Esophagus mucosa (tissue), 1 donor: Measurements from ENCODE around the gene FBXO41. TPM values are rescaled to one million over a fixed set of nuclear protein-coding genes. Genes with fewer than 3 reads are reported as not detected.

Source experiments
- ATAC-seq: fragments of 200-7000 bp; cut with Tn5 transposase; one replicate; pipeline ENCODE4 v1.9.1; 2020
- total RNA-seq: library from RNA; stranded (reverse); gene quantifications from one replicate; pipeline ENCODE4 v1.2.4, GENCODE V29; 2023
- donor health status: DM: yes; HTN: yes; CAD: no.

The FBXO41 gene
- total RNA-seq, 1 donor from 2014 or later: 0.92 TPM

DNA sequence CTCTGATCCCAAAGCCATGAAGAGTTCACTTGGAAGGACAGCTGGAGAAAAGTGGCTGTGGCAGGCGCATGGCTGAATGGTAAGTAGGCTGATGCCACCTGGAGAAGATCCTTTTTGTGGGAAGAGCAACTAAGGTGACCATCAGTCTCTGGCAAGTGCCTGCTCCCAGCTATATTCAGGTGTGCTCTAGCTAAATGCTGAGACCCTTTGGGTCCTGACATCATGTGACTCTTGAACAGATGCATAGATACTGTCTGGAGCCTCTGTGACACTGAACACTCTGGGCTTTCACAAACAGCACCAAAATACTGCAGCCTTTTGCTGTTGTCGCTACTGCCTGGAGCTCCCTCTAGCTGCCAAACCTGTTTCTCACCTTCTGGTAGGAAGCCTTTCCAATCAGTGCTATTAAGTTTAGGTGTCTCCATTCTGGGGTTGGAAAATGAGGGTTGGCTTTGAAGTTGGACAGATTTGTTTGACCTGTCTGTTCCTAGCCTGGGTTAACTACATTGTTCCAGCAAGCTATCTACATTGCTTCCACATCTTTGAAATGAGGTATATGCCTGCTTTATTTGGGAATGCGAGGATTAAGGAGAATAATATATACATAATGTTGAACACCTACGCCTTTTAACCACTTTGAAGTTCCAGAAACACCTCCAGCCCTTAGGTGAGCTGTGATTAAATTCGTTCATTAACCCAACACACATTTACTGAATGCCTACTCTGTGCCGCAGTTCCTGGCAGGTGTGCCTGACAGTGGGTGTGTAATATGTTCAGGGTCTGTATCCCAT is 6.0 kb upstream of the FBXO41 start:
- ATAC-seq: peak; percentile 30

DNA sequence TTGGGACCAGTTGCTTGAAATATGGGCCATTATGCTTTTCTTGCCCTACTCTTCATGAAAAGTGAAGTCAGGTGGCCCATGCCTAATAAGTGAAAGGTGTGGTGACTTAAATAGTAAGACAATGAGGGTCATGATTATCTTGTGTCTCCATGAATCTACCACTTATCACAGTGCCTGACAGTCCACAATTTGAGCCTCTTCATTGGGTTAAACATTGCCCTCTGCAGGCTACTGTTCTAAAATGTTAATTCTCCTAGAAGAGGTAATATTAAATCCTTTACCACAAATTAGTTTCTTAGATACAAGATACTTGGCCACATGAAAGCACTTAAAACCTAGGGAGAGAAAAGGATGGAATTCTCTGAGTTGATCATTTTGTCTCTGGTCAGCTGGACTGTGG is 5.0 kb upstream of the FBXO41 start:
- ATAC-seq: no peak

DNA sequence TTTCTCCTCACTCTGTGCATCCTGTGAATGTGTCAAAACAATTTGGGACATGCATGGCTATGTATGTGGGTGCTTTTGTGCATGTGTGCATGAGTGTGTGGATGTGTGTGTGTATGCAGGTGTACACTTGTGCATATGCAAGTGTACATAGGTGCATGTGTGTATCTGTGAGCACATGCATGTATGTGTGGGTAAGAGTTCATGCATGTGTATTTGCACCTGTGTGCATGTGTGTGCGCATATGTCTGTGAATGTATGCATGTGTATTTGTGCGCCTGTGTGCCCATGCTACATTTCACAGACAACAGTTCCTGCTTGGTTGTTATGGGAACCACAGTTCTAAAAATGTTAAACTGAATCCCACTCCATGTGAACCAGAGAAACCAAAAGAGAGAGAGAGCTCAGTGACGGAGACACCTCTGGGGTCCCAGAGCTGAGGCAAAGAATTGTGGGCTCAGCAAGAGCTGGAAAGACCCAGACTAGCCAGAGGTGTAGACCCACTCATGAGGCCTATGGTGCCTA is 1.9 kb upstream of the FBXO41 start:
- ATAC-seq: no peak

DNA sequence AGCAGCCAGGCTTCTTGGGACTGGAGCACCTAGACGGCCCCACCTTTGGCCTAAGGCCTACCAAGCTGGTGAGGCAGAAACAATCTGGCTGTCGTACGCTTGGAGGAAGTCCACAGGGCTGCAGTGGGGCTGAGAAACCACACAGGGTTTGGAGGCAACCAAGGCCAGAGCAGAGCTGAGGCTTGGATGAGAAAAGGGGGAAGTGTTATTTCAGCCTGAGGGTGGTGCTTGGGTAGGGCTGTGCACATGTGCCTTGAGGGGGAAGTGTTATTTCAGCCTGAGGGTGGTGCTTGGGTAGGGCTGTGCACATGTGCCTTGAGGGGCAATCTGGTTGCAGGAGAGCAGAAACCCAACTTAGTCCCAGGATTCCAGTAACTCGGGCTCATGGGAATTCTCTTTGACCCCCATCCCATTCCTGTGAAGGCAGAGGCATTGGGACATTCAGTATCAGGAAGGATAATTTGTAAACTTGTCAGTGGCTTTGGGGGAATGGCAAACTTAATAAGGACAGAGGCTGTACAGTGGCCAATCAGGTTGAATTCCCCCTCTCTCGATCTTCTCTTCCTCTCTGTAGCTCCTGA is 971 bp upstream of the FBXO41 start:
- peak; percentile 53 for ATAC-seq

DNA sequence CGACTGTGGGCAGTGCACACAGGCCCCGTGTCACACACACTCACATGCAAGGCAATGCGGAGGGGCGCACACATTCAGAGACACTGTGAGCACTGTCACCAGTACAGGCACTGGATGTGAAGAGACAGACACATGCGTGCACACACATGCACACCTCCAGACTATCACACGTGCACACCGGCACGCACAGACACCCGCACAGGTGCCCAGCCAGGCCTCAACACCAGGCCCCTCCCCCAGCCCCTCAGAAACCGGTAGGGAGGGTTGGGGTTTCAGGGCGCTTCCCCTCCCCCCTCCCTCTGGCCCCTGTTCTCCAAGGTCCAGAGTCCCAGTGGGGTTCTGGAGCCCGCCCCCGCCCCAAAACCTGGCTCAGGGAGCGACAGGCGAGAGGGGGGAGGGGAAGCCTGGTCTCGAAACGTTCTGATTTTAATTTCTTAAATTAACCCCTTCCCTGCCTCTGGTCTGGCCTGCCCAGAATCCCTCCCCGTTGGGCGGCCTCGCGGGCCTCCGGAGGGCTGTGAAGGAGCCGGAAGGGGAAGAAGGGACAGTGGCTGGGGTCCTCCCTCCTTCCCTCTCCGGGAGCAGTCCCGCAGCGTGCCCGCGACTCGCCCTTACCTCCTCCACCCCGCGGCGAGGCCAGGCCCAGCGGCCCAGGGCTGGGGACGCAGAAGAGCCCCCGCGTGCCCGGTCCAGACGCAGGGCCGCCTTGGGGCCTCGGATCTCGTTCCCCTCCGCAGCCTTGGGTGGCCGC is 558 bp downstream of the FBXO41 start:
- peak; percentile 11 for ATAC-seq

DNA sequence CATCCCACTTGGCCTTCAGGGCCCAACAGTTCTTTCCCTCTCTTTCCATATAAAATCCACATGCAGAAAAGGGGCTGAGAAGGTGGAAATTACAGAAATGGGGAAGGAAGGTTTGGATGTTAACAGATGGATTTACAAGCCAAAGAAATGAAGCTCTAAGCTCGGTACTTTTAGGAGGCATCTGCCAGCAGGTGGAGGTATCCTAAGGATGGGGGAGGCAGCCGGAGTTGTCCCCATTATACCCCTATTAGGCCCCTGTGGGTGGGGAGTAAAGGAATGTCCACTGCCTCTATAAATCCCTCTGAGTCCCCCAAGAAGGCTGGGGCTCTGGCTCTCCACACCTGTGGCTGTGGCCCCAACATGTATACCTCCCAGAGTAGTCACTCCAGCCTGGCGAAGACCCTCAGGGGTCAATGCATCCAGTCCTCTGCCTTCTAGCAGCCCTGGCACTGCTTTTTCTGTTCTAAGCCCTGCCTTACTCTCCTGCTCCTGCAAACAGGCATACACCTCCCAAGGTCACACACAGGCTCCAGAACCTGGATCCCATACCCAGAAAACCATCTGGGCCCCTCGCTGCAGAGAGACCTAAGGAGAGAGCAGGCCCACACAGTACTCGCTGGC is 1.2 kb downstream of the FBXO41 start:
- no peak for ATAC-seq

DNA sequence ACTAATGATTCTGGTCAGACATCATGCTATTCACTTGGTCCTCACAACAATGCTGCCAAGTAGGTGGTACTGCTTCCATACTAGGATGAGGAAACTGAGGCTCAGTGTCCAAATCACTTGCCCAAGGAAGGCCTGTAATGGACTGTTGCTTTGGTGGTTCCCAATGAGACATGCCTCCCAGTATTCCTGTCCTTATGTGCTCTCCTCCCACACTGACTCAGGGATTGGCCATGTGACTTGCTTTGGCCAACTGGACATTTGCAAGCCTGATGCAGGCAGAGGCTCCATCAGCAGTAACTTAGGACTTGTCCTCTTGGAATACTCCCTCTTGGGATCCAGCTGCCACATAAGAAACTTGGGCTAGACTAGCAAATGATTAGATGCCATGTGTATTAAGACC is 3.0 kb downstream of the FBXO41 start:
- no peak for ATAC-seq

DNA sequence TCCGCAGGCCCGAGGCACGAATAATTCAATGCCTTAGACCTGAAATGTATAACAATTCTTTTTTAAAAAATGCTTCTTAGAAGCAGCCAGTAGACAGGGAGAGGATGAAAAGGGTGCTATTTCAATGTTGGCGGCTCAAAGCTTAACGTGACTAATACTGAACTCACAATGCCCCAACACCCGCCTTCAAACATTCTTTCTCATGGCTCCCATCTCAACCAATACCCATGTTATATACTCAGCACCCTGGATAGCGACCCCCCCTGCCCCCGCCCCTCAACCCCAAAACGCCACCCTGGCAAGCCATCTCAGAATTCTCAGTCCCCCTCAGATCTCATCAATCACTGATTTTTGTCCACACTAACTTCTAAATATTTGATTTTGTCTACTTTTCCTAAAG is 4.4 kb downstream of the FBXO41 start:
- no peak for ATAC-seq

DNA sequence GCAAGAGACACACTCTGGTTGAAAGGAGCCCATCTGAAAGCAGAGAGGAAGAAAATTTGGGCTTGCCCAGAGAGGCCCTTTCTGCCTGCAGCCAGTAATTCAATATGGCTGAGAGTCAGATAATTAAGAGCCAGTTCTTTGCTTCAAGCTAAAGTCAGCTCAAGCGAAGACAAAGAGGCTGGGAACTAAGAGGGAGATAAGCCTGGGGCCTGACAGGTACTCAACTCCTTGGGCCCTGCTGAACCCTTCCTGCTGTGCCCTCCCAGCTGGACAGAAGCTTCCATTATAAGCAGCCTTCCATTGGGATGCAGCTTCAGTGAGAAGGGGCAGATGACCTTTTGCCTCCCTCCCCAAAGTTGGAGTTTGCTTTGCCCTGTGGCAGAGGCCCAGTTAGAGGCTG is 12.0 kb downstream of the FBXO41 start:
- ATAC-seq: no peak

DNA sequence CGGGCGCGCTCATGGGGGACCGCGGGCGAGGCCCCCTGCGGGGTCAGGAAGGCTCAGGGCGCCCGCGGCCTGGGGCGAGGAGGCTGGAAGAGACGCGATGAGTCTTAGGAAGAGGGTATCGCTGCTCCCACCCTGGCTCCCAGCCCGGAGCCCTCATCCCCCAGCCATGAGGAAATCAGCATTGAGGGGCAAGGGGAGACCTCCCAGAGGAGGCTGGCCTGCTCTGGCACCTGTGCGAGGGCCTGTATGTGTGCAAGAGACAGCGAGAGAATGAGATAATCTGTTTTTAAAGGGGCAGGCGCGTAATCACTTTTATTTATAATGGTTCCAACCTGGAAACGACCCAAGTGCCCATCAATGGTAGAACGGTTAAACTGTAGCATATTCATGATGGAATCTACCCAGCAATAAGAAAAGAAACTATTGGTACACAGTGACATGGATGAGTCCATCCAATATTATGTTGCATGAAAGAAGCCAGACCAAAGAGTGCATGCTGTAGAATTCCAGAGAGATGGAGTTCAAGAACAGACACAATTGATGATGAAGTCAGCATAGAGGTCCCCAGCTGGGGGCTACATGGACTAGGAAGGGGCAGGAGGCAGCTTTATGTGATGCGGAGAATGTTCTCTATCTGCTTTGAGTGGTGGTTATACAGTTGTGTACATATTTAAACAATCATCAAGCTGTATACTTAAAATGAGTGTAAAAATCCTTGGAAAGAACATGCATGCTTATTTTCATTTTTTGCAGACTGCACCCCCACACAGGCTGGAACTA is 14.4 kb downstream of the FBXO41 start:
- no peak for ATAC-seq

DNA sequence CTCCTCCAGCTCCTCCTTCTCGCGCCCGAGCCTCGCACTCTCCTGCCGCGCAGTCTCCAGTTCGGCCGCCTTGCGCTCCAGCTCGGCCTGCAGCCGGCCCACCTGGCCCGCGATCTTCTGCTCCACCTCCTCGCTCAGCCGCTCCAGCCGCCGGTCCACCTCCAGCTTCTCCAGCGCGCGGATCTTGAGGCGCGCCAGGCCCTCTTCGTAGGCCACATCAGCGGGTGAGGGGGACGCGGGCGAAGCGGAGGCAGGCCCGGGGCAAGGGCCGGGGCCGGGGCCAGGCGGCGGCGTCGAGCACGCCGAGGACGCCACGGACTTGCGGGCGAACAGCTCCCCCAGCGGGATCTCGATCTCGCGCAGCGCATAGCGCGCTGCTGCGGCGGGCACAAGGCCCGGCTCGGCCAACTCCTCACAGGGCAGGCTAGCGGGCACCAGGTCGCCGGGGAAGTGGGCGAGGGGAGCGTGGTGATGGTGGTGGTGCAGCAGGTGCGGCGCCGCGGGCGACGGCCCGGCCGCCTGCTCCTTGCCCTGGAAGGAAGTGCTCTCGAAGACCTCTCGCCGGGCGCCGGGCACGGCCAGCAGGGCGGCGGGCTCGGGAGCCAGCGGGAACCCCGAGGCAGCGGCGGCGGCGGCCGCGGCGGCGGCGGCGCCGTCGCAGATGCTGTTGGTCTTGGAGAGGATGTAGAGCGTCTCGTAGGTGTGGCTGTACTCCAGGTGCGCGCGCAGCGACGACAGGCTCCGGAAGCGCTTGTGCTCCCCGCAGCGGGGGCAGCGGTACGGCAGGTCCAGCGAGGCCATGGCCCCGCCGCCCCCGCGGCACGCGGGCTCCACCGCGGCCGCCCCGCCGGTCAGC is 15.2 kb downstream of the FBXO41 start:
- ATAC-seq: peak; percentile 76

DNA sequence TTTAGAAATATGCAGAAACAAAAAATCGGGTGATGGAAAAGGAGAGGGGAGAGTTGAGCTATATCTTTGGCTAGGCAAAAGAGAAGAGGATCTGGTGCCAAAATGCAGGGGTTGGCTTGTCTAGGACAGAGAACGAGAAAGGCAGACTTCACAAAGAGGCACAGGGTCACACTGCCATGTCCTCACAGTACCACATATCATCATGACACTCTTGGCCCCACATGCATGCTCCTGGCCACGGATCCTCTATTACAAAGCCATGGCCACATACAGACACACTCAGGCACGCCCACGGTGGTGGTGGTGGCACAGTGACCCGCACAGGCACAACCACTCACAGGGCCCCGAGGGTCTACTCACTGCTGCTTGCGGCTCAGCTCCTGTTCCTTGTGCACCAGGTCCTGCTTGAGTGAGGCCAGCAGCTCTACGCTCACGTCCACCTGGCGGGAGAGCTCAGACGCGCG is 15.9 kb downstream of the FBXO41 start:
- ATAC-seq: no peak

DNA sequence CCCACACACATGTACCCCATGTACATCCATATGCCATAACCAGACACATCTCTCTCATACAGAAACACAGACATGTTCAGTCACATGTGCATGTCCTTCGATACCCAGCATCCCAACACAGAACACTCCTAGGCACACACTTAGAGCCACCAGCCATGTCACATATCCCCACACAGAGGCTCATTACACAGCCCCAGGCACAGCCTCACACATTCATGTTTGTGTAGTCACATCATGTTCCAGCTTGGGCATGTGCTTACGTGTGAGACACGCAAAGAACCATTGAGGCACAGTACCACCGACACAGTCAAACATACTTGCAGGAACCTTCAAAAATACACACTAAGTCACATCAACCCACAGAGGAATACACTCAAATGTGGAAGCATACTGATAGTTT is 17.3 kb downstream of the FBXO41 start:
- no peak for ATAC-seq

DNA sequence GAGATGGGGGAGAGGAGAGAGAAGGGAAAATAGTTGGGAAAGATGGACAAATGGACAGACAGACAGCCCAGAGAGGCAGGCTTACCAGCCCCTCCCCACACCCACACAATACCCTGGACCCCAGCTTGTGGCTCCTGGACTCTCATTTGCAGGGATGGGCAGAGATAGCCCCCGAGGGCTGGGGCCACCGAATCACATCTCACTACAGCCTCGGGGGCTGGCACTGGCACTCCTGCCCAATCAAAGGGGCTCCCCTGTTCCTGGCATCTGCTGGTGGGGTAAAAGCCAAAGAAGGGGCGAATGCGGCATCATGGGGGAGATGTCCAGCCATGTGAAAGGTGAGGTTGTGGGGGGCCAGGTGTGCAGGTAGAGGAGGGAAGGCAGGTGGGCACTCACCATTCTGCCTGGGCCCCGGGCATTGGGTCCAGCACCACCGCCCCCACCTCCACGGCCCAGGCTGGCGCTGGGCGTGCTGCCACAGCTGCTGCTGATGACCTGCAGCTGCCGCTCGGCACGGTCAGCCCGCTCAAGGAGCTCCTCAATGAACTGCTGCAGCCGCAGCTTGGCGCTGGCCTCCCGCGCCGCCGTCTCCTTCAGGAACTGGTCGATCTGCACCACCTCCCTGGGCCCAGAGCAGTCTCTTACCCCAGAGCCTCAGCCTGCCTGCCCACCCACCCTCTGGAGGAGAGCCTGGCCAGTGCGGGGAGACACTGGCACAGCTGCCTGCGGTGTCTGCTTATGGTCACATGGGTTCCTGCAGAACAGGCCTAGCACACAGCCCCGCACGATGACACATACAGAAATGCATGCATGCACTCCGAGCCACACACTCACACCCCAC is 18.0 kb downstream of the FBXO41 start:
- ATAC-seq: no peak

DNA sequence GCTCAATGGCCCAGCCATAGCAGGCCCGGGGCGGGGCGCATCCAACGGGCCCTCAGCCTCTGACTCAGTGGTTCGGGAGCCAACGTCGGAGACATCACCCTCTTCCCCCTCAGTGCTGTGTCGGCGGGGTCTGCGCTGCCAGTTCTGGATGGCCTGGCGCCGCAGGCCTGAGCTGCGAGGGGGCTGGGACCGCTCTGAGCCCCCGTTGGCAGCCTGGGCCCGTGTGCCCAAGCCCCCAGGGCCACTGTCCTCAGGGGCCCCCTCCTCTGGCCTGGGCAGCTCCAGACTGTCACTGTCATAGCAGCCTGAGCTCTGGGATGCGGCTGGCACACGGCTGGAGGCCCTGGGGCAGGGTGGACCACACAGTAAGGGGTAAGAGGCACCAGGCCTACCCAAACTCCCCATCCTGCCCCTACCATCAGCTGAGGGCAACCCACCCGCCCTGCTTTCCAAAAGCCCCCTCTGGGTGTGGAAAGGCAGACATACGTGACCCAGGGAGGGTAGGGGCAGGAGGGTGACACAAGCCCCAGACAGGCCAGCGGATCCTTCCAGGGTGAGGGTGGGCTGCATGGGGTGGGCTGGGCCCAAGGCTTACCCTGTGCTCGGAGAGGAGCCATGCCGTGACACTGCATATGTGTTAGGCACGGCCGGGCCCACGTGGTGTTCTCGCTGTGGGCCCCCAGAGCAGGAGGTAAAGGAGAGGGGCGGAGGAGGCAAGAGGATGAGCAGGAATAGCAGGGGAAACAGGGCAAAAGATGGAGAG is 18.8 kb downstream of the FBXO41 start:
- no peak for ATAC-seq

DNA sequence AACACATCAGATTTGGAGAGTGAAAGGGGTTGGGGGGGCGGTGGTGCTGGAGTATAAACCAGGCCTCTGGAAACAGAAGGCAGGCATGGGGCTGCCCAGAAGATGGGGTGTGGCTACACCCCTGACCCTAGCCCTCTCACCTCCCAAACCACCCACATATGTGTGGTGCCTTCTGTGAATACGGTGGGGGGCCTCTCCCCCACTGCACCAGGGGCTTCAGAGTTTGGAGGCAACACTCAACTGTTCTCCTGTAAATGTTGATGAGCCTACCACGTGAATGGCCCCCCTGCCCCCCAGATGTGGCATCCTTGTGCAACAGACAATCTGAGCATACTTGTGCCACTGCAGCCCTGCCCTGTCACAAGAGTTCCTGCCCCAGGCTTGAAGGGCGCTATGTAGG is 19.5 kb downstream of the FBXO41 start:
- no peak for ATAC-seq

DNA sequence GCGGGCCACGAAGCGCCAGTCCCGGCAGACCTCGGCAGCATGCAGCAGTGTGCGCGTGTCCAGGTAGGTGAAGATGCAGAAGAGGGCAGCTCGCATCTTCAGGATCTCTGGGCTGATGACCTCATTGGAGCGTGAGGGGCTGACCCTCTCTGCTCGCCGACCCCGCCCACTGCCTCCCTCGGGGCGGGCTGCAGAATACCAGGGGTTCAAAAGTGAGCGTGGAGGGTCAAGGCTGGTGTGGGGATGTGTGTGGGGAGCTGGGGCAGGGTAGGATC is 20.0 kb downstream of the FBXO41 start:
- ATAC-seq: no peak

DNA sequence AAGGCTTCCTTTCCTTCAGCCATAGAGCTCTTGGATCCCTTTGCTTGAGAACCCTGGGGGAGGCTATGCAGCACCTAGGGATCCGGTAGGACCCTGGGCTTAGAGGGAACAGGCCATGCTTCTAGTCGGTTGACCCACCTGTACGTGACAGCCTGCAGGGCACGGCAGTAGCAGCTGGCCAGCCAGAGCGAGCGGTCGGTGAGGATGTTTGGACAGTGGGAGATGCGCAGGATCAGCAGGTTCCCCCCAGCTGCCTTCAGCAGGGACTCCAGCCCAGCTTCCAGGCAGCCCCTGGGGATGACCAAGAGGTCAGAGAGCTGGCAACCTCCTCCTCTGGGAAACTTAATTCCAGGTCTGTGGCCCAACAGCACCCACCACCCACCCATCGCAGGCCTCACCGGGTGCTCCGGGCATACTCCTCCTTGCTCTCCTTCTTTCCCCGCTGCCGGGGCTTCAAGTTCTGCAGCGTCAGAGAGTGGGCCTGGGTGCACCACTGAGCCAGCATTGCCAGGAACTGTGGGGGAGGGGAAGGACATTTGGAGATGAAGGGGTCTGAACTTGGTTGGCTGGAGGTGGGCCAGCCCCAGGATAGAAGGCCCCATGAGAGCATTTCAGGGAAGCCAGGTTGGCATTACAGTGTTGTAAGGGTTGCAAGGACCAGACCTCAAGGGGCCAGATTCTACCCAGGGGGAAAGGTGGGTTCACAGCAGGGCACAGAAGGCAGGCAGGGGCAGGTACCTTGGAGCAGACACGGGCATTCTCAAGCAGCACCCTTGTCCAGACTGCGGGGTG is 20.5 kb downstream of the FBXO41 start:
- ATAC-seq: no peak
